Sigmoid colon (tissue), 4 donors: ENCODE measurements around the gene LPCAT3.

Experiments
- CTCF ChIP-seq, 4 experiments: fragments of 450-650 bp in 3 of 4; fragments of 200-600 bp in 1 of 4; IDR thresholded peaks; one replicate each; pipeline ENCODE4 v1.5.1; 2016 to 2019; ENCODE audit warnings: antibody characterized with exemption in 4 of 4, mild to moderate bottlenecking in 3 of 4, moderate library complexity in 2 of 4
- POLR2AphosphoS5 ChIP-seq, 4 donors: sonication (generic); formaldehyde crosslinking; IDR thresholded peaks; one replicate each; pipeline ENCODE4 v1.6.1; 2017; ENCODE audit warnings: antibody characterized with exemption in 4 of 4

- no peak for TF ChIP-seq POLR2AphosphoS5 (IDR thresholded peaks at IDR 0.05)
- TF ChIP-seq CTCF (IDR thresholded peaks at IDR 0.05): no peak
Measured at GRCh38 chr12:6950401-6950801, 67.9 kb downstream of the LPCAT3 start.
